Adrenal gland (tissue), 5 donors: ENCODE data around the gene PSD.

Source experiments
- POLR2A ChIP-seq, 2 donors: fragments of 450-650 bp; IDR thresholded peaks; one replicate each; pipeline ENCODE4 v1.6.1; 2017; ENCODE audit warnings: antibody characterized with exemption in 2 of 2, mild to moderate bottlenecking in 2 of 2, moderate library complexity in 1 of 2
- TF ChIP-seq, protein P1 (sequence below), 6 experiments: fragments of 450-650 bp in 4 of 6; fragments of 200-600 bp in 2 of 6; sonication (generic) in 1 of 6; IDR thresholded peaks; 1 replicate in 5 of 6; 2 replicates in 1 of 6; pipeline versions ENCODE4 v1.5.1 to v1.8.0; 2016 to 2021; ENCODE audit warnings: antibody characterized with exemption in 6 of 6, mild to moderate bottlenecking in 2 of 6, moderate library complexity in 1 of 6
- donor health status: DM: no; HTN: no; CAD: no.

GRCh38 chr10:102396317-102396650 lies 22.3 kb downstream of the PSD start:
- TF ChIP-seq, protein P1, sequence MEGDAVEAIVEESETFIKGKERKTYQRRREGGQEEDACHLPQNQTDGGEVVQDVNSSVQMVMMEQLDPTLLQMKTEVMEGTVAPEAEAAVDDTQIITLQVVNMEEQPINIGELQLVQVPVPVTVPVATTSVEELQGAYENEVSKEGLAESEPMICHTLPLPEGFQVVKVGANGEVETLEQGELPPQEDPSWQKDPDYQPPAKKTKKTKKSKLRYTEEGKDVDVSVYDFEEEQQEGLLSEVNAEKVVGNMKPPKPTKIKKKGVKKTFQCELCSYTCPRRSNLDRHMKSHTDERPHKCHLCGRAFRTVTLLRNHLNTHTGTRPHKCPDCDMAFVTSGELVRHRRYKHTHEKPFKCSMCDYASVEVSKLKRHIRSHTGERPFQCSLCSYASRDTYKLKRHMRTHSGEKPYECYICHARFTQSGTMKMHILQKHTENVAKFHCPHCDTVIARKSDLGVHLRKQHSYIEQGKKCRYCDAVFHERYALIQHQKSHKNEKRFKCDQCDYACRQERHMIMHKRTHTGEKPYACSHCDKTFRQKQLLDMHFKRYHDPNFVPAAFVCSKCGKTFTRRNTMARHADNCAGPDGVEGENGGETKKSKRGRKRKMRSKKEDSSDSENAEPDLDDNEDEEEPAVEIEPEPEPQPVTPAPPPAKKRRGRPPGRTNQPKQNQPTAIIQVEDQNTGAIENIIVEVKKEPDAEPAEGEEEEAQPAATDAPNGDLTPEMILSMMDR (IDR thresholded peaks at IDR 0.05) = no peak
- no peak for TF ChIP-seq POLR2A (IDR thresholded peaks at IDR 0.05)
